ENCODE data around the gene TSPOAP1. TPM values are rescaled to one million over a fixed set of nuclear protein-coding genes. Genes with fewer than 3 reads are reported as not detected.

Gene TSPOAP1
- total and polyA plus RNA-seq, 5 experiments from 2014 or later = 0.43 to 15.4 (median 1.9) TPM

DNA sequence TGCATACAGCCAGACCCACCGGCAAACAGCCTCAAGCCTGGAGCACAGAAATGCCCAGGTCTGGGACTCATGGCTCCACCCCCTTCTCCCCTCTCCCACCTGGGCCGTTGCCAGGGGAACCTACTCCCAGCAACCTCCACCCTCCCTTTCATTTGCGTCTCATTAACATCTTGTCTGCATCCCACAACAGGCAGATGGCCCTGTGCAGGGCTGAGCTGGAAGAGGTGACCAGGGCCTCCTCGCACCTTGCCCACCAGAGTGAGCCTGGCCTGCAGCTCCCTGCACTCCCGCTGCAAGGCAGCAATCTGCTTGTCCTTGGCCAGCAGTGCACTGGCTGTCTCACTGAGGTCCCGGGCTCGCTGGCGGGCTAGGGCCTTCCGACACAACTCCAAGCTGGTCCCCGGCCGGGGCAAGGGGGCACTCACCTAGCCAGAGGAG lies 3.3 kb downstream of the TSPOAP1 start:
- Mint-ChIP-seq H3K27me3 (no peaks in the 10 kb centered on the region), H3K4me3 (peak overlapping the region in 9 of 10 donors; percentile 48 to 99 (median 70)), H3K36me3 (peaks cover 2 to 8% (median 2%) of the 10 kb centered on the region in 3 donors), H3K9me3 (no peaks in the 10 kb centered on the region), H3K4me1 (peaks cover 40 to 62% (median 57%) of the 10 kb centered on the region in 4 donors), H3K27ac (peak overlapping the region in 6 of 10 donors; percentile 27 to 78 (median 49))
- DNase-seq (no peak), ATAC-seq (no peak)
- POLR2A ChIA-PET = interaction anchor here (4.1 to 27.5 kb wide), 3 partner anchors 7 to 30 kb away, joined by 93 to 1631 read pairs (median 709); partner anchors contain the start of gene SUPT4H1

DNA sequence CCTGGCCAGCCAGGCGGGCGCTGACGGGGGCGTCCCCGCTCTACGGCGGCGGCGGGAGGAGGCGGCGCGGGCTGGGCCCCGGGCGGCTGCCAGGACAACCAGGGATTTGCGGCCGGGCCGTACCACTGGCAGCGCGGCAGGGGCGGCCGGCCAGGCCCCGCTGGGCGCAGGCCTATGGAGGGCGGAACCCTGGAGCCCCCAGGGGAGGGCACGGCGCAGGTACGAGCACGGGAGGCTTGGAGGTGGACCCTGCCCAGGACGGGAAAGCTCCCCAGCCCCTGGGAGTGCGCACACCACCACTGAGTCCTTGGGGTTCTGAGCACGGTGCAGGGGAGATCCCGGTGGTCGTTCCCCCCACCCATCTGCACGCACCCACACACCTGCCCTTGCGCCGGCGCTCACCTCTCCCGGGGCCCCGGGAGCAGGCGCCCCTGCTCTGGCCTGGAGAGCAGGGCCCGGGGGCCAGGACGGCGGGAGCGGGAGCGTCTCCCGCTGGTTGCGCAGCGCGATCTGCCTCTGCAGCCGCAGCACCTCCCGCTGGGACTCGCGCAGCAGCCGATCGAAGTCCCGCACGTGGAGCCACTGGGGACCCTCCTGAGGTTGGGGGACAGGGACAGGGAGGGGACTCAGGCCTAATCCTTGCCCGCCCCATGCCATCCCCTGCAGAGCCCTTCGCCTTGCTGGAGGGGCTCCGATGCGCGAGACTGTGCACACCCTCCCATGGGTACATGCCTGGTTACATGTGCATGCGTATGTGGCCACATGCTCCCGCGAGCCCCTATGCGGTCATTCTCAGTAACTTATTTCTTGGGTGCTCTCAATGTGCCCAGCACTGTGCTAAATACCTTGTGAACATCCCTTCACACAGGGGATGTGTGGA lies 3.9 kb downstream of the TSPOAP1 start:
- peak overlapping the region in 9 of 10 donors; percentile 16 to 99 (median 70) for H3K4me3 Mint-ChIP-seq

DNA sequence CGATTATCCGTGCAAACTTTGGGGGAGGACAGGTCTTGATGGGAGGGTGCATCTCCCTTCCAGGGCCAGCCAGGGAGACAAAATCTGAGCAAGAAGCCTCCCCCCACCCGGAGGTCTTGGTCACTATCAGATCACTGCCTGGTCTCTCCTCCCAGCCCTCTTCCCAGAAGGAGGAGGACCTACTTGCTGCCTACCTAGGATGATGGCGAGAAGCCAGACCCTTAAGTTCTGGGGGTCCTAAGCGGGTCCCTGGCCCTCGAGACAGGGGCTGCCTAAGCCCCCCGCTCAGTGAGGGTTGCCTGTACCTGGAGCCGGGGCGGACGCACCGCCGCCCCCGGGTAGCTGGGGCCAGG lies 4.6 kb downstream of the TSPOAP1 start:
- H3K36me3 Mint-ChIP-seq = no peaks in the 10 kb centered on the region
- POLR2A ChIA-PET = interaction anchor here (0.7 to 27.5 kb wide), 3 partner anchors 15 to 76 kb away, joined by 3 to 1631 read pairs (median 709); partner anchors contain the start of gene SUPT4H1
- H3K27ac Mint-ChIP-seq = peak overlapping the region in 2 of 10 donors; percentile 28 to 71
- peaks cover 33 to 57% (median 49%) of the 10 kb centered on the region in 4 donors for H3K4me1 Mint-ChIP-seq
- no peaks in the 10 kb centered on the region for H3K9me3 Mint-ChIP-seq
- DNase-seq (no peak), ATAC-seq (no peak)
- H3K4me3 Mint-ChIP-seq = peak overlapping the region in 4 of 10 donors; percentile 23 to 65 (median 28)
- no peaks in the 10 kb centered on the region for H3K27me3 Mint-ChIP-seq

More for the DNA sequence above, 3.9 kb downstream of the TSPOAP1 start:
- Mint-ChIP-seq H3K4me1 (peaks cover 37 to 59% (median 53%) of the 10 kb centered on the region in 4 donors), H3K9me3 (no peaks in the 10 kb centered on the region), H3K36me3 (peaks cover 0 to 2% (median 0%) of the 10 kb centered on the region in 3 donors), H3K27ac (peak overlapping the region in 5 of 10 donors; percentile 27 to 78 (median 37)), H3K27me3 (no peaks in the 10 kb centered on the region)
- POLR2A ChIA-PET = interaction anchor here (0.7 to 27.5 kb wide), 4 partner anchors 7 to 76 kb away, joined by 3 to 1631 read pairs (median 401); partner anchors contain the start of gene SUPT4H1
- DNase-seq = peak in 1 of 10 donors; percentile 62
- no peak for ATAC-seq

DNA sequence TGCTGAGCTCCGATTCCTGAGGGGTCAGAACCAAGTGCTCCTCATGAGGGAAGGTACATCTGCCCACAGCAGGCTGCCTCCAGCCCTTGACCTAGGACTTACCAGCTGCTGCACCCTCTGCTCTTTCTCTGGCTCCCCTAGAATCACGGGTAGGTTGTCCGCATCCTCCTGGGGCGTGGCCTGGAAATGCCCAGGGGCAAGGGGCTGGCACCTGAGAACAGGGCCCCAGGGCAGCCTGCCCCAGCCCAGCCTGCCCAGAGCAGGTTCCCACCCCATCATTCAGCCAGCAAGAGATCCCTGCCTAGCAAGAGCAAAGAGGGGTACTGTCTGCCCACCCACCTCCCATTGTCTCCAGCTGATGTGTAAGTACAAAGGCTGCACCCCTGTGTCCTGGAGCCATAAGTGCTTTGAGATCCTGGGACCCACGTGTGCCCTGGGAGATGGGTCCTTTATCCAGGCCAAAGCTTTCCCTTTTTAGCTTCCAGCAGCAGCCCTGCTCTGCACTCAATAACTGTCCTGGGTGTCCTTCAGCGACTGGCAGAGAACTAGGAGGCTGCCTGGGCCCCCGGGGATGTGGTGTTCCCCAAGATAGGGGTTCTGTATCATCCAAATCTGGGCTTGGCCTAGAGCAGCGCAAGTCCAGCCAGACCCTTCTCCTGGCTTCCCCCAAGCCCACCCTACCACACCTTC lies 5.1 kb downstream of the TSPOAP1 start:
- H3K27ac Mint-ChIP-seq = peak overlapping the region in 3 of 10 donors; percentile 13 to 66 (median 25)
- DNase-seq (no peak), ATAC-seq (no peak)
- no peaks in the 10 kb centered on the region for H3K36me3 Mint-ChIP-seq
- H3K9me3 Mint-ChIP-seq = no peaks in the 10 kb centered on the region
- peaks cover 29 to 54% (median 46%) of the 10 kb centered on the region in 4 donors for H3K4me1 Mint-ChIP-seq
- H3K27me3 Mint-ChIP-seq = no peaks in the 10 kb centered on the region
- POLR2A ChIA-PET = interaction anchor here (26.6 to 27.5 kb wide), 2 partner anchors 16 to 31 kb away, joined by 709 to 1631 read pairs; partner anchors contain the start of gene SUPT4H1
- peak overlapping the region in 6 of 10 donors; percentile 23 to 65 (median 27) for H3K4me3 Mint-ChIP-seq

DNA sequence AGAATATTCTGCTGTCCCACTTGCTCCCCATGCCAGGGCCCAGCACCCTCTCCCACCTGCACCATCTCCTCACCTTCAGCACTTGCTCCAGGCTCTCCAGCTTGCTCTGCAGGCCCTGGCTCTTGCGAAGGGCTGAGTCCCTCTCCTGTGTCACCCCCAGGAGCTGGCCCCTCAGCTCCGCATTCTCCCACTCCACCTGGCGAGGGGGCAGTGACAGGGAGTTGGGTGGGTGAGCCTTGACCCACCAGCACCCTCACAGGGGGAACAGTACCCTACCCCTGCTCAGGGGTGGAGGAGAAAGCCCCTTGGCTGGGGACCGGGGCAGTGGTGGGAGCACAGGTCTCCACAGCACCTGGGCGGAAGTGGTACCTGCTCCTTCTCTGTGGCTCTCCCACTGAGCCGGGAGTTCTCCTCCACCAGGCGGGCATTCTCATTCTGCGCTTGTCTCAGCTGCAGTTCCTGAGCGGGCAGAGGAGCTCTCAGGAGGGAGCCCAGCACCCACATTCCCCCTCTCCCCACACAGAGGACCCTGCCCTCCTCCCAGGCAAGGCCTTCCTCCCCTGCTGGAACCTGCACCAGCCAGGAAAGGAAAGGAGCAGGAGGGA lies 5.9 kb downstream of the TSPOAP1 start:
- Mint-ChIP-seq H3K4me3 (peak overlapping the region in 1 of 10 donors; percentile 7), H3K4me1 (peaks cover 24 to 52% (median 43%) of the 10 kb centered on the region in 4 donors), H3K27ac (peak overlapping the region in 2 of 10 donors; percentile 22 to 77), H3K27me3 (no peaks in the 10 kb centered on the region), H3K36me3 (no peaks in the 10 kb centered on the region), H3K9me3 (no peaks in the 10 kb centered on the region)
- POLR2A ChIA-PET = interaction anchor here (26.6 to 27.5 kb wide), 2 partner anchors 17 to 32 kb away, joined by 709 to 1631 read pairs; partner anchors contain the start of gene SUPT4H1
- no peak for DNase-seq
- no peak for ATAC-seq

DNA sequence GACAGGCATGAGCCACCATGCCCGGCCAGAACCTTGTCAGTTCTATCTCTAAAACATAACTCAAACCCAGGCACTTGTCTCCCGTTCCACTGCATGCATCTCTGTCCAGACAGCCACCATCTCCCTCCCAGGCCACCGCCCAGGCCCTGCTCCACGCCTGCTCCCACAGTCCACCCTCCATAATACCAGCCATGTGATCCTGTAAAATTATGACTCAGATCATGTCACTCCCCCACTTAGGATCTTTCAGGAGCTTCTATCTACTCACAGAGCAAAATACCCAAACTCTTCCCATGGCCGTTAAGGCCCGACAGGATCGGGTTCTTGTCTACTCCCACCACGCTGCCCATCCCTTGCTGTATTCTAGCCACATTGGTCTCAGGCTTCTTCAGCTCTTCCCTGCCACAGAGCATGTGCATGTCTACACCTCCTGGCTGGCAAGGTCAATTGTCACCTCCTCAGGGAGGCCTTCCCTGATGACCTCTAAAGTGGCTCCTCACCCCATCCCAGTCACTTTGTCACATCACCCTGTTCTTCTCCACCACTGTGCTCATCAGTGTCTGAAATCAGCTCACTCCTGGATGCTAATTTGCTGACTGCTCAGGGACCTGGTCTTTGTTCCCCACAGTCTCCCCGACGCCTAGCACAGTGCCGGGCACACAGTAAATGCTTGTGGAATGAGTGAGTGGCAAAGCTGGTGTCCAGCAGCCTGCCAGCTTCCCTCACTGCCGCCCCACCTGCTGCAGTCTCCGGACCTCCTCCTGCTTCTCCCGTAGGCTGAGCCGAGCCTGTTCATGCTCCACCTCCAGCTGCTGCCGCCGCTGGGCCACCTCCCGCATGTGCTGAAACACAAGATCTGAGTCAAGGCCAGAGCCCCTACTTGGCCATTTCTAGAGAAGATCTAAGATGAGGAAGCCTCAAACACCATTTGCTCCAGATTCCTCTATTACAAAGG lies 6.7 kb downstream of the TSPOAP1 start:
- DNase-seq (no peak), ATAC-seq (no peak)
- no peaks in the 10 kb centered on the region for H3K9me3 Mint-ChIP-seq
- H3K27me3 Mint-ChIP-seq = no peaks in the 10 kb centered on the region
- peak overlapping the region in 5 of 10 donors; percentile 3 to 86 (median 39) for H3K27ac Mint-ChIP-seq
- H3K4me1 Mint-ChIP-seq = peaks cover 25 to 51% (median 41%) of the 10 kb centered on the region in 4 donors
- no peaks in the 10 kb centered on the region for H3K36me3 Mint-ChIP-seq
- POLR2A ChIA-PET = interaction anchor here (26.6 to 27.5 kb wide), 2 partner anchors 17 to 33 kb away, joined by 709 to 1631 read pairs; partner anchors contain the start of gene SUPT4H1
- peak overlapping the region in 1 of 10 donors; percentile 0 for H3K4me3 Mint-ChIP-seq

DNA sequence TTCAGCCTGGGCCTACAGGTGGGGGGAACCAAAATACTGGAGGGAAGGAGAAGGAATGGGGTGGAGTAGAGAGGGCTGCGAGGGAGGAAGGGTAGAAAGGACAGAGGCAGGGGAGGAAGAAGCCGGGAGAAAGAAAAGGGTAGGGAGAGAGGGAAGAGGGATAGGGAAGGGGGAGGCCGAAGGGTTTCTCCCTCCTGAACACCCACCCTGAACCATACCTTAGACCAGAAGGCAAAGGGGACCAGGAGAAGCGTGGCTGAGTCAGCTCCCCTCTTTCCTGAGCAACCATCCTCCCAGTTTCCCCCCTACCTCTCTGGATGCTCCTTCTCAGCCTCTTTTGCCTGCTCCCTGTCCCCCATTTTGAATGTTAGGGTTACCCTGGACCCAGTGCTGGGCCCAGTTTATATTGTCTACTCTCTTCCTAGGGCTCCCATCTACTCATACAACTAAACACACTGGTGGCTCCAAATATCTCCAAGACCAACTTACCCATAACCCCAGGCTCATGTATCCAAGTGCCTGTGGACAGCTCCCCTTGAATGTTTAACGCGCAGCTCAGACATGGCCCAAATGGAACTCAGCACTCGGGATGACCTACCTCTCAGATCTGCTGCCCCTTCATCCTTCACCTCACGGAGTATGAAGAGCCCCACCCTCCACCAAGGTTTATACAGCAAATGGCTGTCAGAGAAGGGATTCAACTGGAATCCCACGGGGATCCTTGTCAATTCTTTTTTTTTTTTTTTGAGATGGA lies 7.8 kb downstream of the TSPOAP1 start:
- Mint-ChIP-seq H3K9me3 (no peaks in the 10 kb centered on the region), H3K4me1 (peaks cover 19 to 40% (median 30%) of the 10 kb centered on the region in 4 donors), H3K27ac (peak overlapping the region in 4 of 10 donors; percentile 30 to 75 (median 63)), H3K4me3 (no peak overlapping the region), H3K36me3 (no peaks in the 10 kb centered on the region), H3K27me3 (no peaks in the 10 kb centered on the region)
- POLR2A ChIA-PET = interaction anchor here (26.6 to 27.5 kb wide), 2 partner anchors 18 to 34 kb away, joined by 709 to 1631 read pairs; partner anchors contain the start of gene SUPT4H1
- DNase-seq (peak in 1 of 10 donors; percentile 36), ATAC-seq (no peak)

DNA sequence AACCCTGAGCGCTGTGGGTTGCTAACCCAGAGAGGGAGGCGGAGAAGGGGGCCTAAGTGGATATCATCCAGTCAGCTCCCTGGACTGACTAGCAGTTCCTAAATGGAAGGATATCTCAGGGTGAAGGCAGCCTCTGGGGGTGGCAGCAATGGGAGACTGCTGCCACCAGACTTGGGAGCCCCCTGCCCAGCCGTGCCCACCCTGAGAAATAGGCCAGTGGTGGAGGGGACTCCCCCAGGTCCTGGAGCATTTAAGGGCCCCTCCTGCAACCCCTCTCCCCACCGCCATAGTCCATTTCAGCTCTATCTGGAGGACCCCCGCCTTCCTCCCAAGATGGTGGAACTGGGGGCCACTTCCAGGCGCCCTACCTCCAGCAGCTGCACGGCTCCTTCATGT lies 8.4 kb downstream of the TSPOAP1 start:
- H3K4me3 Mint-ChIP-seq = no peak overlapping the region
- POLR2A ChIA-PET = interaction anchor here (4.5 to 27.5 kb wide), 3 partner anchors 7 to 35 kb away, joined by 93 to 1631 read pairs (median 709); partner anchors contain the start of genes SUPT4H1 and TSPOAP1
- H3K4me1 Mint-ChIP-seq = peaks cover 16 to 34% (median 25%) of the 10 kb centered on the region in 4 donors
- H3K27ac Mint-ChIP-seq = peak overlapping the region in 3 of 10 donors; percentile 49 to 83 (median 81)
- no peaks in the 10 kb centered on the region for H3K27me3 Mint-ChIP-seq
- ATAC-seq = no peak
- DNase-seq = no peak
- H3K36me3 Mint-ChIP-seq = peaks cover 0 to 2% (median 0%) of the 10 kb centered on the region in 3 donors
- no peaks in the 10 kb centered on the region for H3K9me3 Mint-ChIP-seq

DNA sequence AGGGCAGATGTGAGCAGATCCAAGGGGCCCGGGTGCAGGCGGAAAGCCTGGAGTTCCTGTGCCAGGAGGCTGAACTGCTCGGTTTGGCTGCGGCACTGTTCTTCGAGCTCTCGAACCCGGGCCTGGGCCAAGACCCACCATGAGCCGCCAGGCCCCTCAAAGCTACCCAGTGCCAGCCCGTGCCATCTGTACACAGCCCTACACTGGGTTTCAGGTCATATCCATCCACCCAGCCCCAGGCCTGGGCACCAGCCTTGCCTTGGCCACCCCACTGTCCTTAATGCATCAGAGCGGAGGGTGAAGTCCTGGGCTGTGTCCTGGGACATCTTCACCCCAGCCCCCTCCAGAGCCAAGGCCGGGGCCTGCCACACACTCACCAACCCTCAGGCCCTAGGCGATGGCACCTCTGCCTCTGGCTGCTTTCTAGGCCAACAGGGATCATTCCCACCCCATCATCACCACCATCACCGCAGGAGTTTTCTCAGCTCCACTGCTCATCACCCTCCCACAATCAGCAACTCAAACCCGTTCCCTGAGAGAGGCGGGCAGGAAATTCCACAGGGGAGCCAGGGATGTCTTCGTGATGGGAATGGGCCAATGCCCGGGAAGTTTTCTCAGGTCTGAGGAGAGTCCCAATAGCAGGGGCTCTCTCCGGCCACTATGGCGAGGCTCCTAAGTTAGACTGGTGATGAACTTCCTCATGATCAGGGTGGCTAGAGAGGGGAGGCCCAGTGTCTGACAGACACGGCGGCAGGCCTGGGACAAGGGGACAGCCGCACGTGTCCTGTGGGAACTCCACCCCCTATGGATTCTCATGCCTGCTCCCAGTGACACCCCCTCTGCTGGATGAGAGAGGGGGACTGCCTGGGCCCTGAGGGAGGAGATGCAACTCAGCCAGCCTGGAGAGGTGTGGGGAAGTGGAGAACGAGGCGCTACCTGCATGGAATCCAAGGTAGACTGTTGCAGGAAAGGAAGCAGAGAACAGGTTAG lies 9.1 kb downstream of the TSPOAP1 start:
- POLR2A ChIA-PET = interaction anchor here (1.0 to 27.5 kb wide), 4 partner anchors 7 to 97 kb away, joined by 3 to 1631 read pairs (median 401); partner anchors contain the start of genes SUPT4H1 and TSPOAP1
- no peak overlapping the region for H3K4me3 Mint-ChIP-seq

More for the DNA sequence above, 9.1 kb downstream of the TSPOAP1 start:
- Mint-ChIP-seq H3K27me3 (no peaks in the 10 kb centered on the region), H3K9me3 (no peaks in the 10 kb centered on the region), H3K36me3 (peaks cover 0 to 3% (median 0%) of the 10 kb centered on the region in 3 donors), H3K4me1 (peaks cover 14 to 30% (median 21%) of the 10 kb centered on the region in 4 donors), H3K27ac (peak overlapping the region in 6 of 10 donors; percentile 19 to 83 (median 52))
- DNase-seq (peak in 1 of 10 donors; percentile 35), ATAC-seq (no peak)
